K562 (cell line): Measurements from ENCODE around the gene SLC7A4. TPM values are rescaled to one million over a fixed set of nuclear protein-coding genes. Genes with fewer than 3 reads are reported as not detected.
A peak's percentile ranks its signal among the peaks of the same experiment; 100 is the strongest.

Experiments
- BACH1 ChIP-seq: fragments of 200-800 bp; sonication (Bioruptor generic); IDR thresholded peaks from 2 replicates; pipeline ENCODE4 v1.6.1; 2016; ENCODE audit warnings: missing genetic modification characterization, missing compliant biosample characterization
- ETV5 ChIP-seq: sonication (generic); formaldehyde crosslinking; IDR thresholded peaks from 2 replicates; pipeline ENCODE4 v1.4.0; 2020; ENCODE audit warnings: low read depth, mild to moderate bottlenecking, missing genetic modification reagents
- MCM2 ChIP-seq: fragments of 450-650 bp; IDR thresholded peaks from 2 replicates; pipeline ENCODE4 v1.6.1; 2017; ENCODE audit warnings: low read depth, mild to moderate bottlenecking
- NR0B1 ChIP-seq: fragments of 450-650 bp; IDR thresholded peaks from one replicate; pipeline ENCODE4 v1.6.1; 2018; ENCODE audit warnings: mild to moderate bottlenecking, moderate library complexity; ENCODE audit not compliant: partially characterized antibody
- PML ChIP-seq: IDR thresholded peaks from 2 replicates; pipeline ENCODE4 v1.6.1; 2012; ENCODE audit warnings: low read length, inconsistent platforms
- SMAD1 ChIP-seq: fragments of 150-350 bp; IDR thresholded peaks from 2 replicates; pipeline ENCODE4 v1.6.1; 2014; ENCODE audit warnings: low read length, low read depth; ENCODE audit not compliant: partially characterized antibody
- ZC3H8 ChIP-seq: fragments of 450-650 bp; IDR thresholded peaks from 2 replicates; pipeline ENCODE4 v1.6.1; 2017
- ZNF518B ChIP-seq: fragments of 250-450 bp; sonication (Bioruptor Pico); IDR thresholded peaks from 2 replicates; pipeline ENCODE4 v1.5.0; 2021; ENCODE audit warnings: mild to moderate bottlenecking, moderate library complexity
- ZNF57 ChIP-seq: fragments of 450-650 bp; formaldehyde crosslinking; IDR thresholded peaks from 2 replicates; pipeline ENCODE4 v1.4.0; 2020; ENCODE audit warnings: mild to moderate bottlenecking, moderate library complexity
- polyA plus RNA-seq, 8 experiments: library from polyadenylated mRNA; depleted of rRNA in 4 of 8; stranded (reverse) in 5 of 8; unstranded in 3 of 8; fragments of >200 nt; fragmentation: Nextera tagmentation in 2 of 8; fragmentation: Illumina TruSeq in 1 of 8; extraction: Ambion mirVana in 2 of 8; extraction: Trizol in 1 of 8; gene quantifications; 2 replicates each; pipeline versions ENCODE4 v1.2.1 to v1.2.3, GENCODE V29; 2011 to 2014; ENCODE audit warnings: inconsistent platforms in 1 of 8, missing spikeins in 1 of 8
- total RNA-seq, 7 experiments: library from RNA; depleted of rRNA in 6 of 7; stranded (reverse); fragments of >200 nt in 6 of 7; fragmentation: Illumina TruSeq in 2 of 7; extraction: Trizol in 2 of 7; gene quantifications; 2 replicates each; pipeline versions ENCODE4 v1.2.1 to v1.2.3, GENCODE V29; 2011 to 2021; ENCODE audit warnings: low replicate concordance in 1 of 7

SLC7A4 gene
- total and polyA plus RNA-seq, 9 of the 15 experiments (the other 6 are each of a cell fraction or from before 2014, with no cell fraction given): not detected

- no peak for TF ChIP-seq NR0B1
- TF ChIP-seq ETV5: no peak
- TF ChIP-seq BACH1 (tag): no peak
- TF ChIP-seq SMAD1: no peak
- no peak for TF ChIP-seq ZNF518B (CRISPR knock-in tag)
- TF ChIP-seq ZNF57 (CRISPR knock-in tag): no peak
- no peak for TF ChIP-seq ZC3H8
- TF ChIP-seq MCM2: 0 out of 2 replicates have a peak, but pooled peaks have one; percentile 53
- no peak for TF ChIP-seq PML
These were observed 44.7 kb upstream of the SLC7A4 start (continued) for GRCh38 chr22:21076912-21077625.
